PFSK-1 (cell line): ENCODE data around the gene LHX1. TPM values are rescaled to one million over a fixed set of nuclear protein-coding genes. Genes with fewer than 3 reads are reported as not detected.

Experiments used
- FOXP2 ChIP-seq: optimal IDR thresholded peaks from 2 replicates; pipeline ENCODE3; 2011; ENCODE audit warnings: borderline replicate concordance, control low read depth, inconsistent platforms; ENCODE audit not compliant: insufficient read depth; ENCODE audit errors: extremely low read length, extremely low read depth
- POLR2AphosphoS5 ChIP-seq: IDR thresholded peaks from 2 replicates; pipeline ENCODE4 v1.6.1; 2012; ENCODE audit warnings: low read depth, mild to moderate bottlenecking, control low read depth, low read length, moderate library complexity
- SIN3A ChIP-seq: IDR thresholded peaks from 2 replicates; pipeline ENCODE4 v1.6.1; 2012; ENCODE audit warnings: mild to moderate bottlenecking, low read length, moderate library complexity, borderline replicate concordance; ENCODE audit not compliant: insufficient read depth
- TAF1 ChIP-seq: IDR thresholded peaks from 2 replicates; pipeline ENCODE4 v1.6.1; 2012; ENCODE audit warnings: low read length, control low read depth, borderline replicate concordance; ENCODE audit not compliant: insufficient read depth
- polyA plus RNA-seq: library from polyadenylated mRNA; unstranded; fragments of >200 nt; gene quantifications from one replicate; pipeline ENCODE4 v1.2.1, GENCODE V29; 2012; ENCODE audit warnings: low read depth, missing spikeins; ENCODE audit not compliant: insufficient read length
- TF ChIP-seq, protein P1 (sequence below), 2 experiments: IDR thresholded peaks; 2 replicates each; pipeline versions ENCODE4 v1.6.1 to v1.8.0; 2011 to 2012; ENCODE audit warnings: low read depth in 2 of 2, low read length in 2 of 2, control low read depth in 1 of 2, inconsistent platforms in 1 of 2, mild to moderate bottlenecking in 1 of 2, moderate library complexity in 1 of 2; ENCODE audit not compliant: insufficient read depth in 1 of 2

LHX1 gene
- not detected for polyA plus RNA-seq

DNA sequence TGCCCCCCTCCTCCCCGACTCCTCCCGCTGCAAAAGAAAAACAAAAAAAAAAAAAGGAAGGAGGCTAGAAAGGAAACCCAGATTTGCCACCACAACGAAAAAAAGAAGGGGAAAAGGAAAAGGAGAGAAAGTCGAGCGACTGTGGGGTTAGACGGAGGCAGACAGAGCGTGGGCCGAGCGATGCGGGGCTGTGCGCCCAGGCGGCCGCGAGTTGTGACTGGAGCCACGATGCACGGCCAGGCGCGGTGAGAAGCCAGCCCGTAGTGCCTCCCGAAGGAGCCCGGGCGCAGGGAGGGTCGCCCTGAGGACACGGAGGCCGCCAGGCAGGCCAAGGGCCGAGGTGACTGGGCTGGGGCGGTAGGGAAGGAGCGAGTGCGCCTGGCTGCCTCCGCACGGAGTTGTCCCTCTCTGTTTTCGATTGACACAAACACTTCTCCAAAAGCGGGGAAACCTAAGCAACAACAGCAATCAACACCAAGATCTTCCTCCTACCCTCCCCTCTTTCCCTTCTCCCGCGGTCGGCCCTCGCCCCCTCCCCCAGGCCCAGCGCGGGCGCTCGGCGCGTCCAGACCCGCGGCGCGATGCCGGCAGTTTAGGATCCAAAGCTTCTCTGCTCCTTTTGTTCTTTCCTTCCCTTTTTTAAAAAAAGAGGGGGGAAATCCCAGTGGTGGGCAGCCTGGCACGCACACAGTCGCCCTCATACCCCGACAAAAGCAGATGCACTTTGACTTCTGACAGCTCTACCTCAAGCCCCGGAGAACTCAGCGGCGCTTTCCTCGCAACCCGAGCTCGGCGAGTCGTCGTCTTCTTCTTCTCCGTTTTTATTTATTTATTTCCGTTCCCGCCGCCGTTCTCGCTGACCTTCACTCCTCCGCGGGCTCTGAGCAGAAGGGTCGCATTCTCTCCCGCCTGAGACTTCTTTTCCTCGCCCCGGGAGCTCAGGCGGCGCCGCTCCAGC is at the start of gene LHX1:
LHX1 (plus strand) TSS at position 475 of the 958 bp plus-strand sequence. CDS start 723 bp downstream, outside the sequence.
- TF ChIP-seq SIN3A, result no peak
- TF ChIP-seq FOXP2, result no peak
- TF ChIP-seq TAF1, result no peak
- no peak for TF ChIP-seq POLR2AphosphoS5
- TF ChIP-seq, protein P1, sequence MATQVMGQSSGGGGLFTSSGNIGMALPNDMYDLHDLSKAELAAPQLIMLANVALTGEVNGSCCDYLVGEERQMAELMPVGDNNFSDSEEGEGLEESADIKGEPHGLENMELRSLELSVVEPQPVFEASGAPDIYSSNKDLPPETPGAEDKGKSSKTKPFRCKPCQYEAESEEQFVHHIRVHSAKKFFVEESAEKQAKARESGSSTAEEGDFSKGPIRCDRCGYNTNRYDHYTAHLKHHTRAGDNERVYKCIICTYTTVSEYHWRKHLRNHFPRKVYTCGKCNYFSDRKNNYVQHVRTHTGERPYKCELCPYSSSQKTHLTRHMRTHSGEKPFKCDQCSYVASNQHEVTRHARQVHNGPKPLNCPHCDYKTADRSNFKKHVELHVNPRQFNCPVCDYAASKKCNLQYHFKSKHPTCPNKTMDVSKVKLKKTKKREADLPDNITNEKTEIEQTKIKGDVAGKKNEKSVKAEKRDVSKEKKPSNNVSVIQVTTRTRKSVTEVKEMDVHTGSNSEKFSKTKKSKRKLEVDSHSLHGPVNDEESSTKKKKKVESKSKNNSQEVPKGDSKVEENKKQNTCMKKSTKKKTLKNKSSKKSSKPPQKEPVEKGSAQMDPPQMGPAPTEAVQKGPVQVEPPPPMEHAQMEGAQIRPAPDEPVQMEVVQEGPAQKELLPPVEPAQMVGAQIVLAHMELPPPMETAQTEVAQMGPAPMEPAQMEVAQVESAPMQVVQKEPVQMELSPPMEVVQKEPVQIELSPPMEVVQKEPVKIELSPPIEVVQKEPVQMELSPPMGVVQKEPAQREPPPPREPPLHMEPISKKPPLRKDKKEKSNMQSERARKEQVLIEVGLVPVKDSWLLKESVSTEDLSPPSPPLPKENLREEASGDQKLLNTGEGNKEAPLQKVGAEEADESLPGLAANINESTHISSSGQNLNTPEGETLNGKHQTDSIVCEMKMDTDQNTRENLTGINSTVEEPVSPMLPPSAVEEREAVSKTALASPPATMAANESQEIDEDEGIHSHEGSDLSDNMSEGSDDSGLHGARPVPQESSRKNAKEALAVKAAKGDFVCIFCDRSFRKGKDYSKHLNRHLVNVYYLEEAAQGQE (IDR thresholded peaks at IDR 0.05; ENCODE audit: insufficient read depth in 1 of 2, low read depth in 2 of 2, low read length in 2 of 2), result no peak

DNA sequence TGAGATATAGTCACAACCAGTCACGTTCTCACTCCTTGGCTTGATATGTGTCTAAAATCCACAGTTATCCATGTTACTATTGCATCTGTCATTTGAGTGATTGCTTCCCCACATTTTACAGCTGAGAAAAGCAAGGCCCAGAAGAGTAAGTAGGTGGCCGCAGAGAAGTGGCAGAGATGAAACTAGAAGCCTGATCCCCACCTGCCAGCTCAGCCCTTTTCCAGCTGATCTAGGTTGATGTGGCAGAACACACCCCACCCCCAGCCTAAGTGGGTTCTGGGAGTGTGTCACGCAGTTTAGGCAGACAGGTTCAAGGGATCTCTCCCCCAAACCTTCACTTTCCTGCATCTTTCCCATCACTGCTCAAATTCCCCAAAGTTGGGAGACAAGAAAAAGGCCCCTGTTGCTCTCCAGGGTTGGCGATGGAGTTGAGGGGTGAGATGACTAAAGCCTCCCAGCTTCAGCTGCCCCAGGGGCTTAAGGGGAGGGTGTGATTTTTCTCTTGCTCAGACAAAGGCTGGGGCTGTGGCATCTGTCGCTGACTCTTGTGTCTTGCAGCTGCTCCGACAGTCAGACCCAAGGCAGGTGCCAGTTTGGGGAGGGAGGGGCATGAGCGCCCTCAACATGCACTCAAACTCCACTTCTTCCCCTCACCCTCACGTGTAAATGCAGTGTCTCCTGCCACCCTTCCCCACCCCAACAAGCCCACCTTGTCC is 48.9 kb upstream of the LHX1 start:
- TF ChIP-seq TAF1 (no peak), SIN3A (no peak), POLR2AphosphoS5 (no peak), FOXP2 (no peak)
- TF ChIP-seq, protein P1 (IDR thresholded peaks at IDR 0.05; ENCODE audit: insufficient read depth in 1 of 2, low read depth in 2 of 2, low read length in 2 of 2), result no peak

DNA sequence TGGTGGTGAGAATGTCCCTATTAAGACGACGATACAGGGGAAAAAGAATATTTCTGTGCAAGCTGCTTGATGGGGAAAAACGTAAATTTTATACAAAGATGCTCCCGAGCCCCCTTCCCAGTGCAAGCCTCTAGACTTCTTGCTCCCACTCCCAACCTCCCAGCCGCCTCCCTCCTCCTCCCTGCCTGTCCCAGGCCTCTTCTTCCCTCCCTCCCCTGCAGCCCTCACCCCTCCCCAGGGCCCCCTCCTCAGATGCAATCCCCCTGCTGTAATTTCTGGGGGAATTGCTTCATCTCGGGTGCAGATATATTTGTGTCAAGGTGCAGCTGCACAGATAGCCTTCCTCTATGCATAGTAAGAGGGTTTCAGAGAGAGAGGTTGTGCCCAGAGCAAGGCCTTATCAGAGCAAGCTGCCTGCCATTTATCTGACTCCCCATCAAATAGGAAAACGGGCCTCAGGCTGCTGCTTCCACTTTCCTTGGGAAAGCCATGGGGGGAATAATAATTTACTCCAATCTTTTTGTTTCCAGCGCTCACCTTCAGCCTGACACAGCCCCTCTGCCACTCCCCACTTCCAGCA is 47.4 kb upstream of the LHX1 start:
- TF ChIP-seq POLR2AphosphoS5 (no peak), TAF1 (no peak), SIN3A (no peak), FOXP2 (no peak)
- TF ChIP-seq, protein P1 (IDR thresholded peaks at IDR 0.05; ENCODE audit: insufficient read depth in 1 of 2, low read depth in 2 of 2, low read length in 2 of 2), result no peak

DNA sequence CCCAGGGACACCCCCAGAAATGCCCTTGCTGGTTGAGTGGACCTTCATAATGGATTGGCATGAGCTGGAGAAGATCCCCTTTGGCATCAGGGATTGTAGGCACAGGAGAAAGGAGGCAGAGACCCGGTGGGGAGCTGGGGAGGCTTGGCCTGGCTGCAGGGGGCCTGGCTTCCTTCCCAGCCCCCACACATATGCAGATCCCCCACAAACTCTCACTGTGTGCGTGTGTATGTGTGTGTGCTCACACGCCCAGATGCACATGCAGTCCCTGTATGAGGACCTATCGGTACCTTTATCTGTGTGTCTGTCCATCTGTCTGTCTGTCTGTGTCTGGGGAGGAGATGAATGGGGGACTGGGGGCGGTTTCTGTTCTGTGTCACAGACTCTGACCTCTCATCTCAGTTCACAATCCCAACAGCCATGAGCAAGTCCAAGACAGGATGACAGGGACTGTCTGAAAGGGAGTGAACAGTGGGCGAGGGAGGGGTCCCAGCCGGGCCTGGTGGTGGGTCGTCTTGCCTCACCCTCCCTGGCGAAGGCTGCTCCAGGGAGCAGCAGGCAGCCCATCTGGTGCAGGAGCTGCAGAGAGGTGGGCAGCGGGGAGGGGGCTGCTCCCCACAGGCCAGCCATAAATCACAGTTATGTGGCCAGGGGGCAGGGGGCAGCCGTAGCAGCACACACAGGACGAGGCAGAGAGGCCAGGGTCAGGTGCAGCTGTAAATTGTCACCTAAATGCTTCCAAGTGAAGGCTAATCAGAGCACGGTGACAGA is 46.7 kb upstream of the LHX1 start:
- no peak for TF ChIP-seq FOXP2
- TF ChIP-seq, protein P1 (IDR thresholded peaks at IDR 0.05; ENCODE audit: insufficient read depth in 1 of 2, low read depth in 2 of 2, low read length in 2 of 2), result no peak
- TF ChIP-seq TAF1, result no peak
- no peak for TF ChIP-seq POLR2AphosphoS5
- TF ChIP-seq SIN3A, result no peak
